ENCODE measurements around the gene MRPL12.

GRCh38 chr17:81672504-81672903 is 30.7 kb upstream of the MRPL12 start:
- TF ChIP-seq, protein P1, sequence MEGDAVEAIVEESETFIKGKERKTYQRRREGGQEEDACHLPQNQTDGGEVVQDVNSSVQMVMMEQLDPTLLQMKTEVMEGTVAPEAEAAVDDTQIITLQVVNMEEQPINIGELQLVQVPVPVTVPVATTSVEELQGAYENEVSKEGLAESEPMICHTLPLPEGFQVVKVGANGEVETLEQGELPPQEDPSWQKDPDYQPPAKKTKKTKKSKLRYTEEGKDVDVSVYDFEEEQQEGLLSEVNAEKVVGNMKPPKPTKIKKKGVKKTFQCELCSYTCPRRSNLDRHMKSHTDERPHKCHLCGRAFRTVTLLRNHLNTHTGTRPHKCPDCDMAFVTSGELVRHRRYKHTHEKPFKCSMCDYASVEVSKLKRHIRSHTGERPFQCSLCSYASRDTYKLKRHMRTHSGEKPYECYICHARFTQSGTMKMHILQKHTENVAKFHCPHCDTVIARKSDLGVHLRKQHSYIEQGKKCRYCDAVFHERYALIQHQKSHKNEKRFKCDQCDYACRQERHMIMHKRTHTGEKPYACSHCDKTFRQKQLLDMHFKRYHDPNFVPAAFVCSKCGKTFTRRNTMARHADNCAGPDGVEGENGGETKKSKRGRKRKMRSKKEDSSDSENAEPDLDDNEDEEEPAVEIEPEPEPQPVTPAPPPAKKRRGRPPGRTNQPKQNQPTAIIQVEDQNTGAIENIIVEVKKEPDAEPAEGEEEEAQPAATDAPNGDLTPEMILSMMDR (IDR thresholded peaks at IDR 0.05) = no peak
- no peak for TF ChIP-seq POLR2A (IDR thresholded peaks at IDR 0.05)
- TF ChIP-seq POLR2AphosphoS5 (IDR thresholded peaks at IDR 0.05) = no peak

All from breast epithelium (tissue), 3 donors.